SIG-M5 treated with dmso at 0.1 percent for 504 hours (cell line): ENCODE results near the gene SAFB2.
"Not testable (repeated sequence)": the region's sequence is repeated elsewhere in the genome, so short reads cannot be mapped to it uniquely, and the experiment has no call there.

ENCODE experiments used
- DNase-seq: peaks from one replicate; lab custom pipeline; 2025; ENCODE audit not compliant: unreplicated experiment; lab: John Stamatoyannopoulos, UW

SAFB2 gene

DNA sequence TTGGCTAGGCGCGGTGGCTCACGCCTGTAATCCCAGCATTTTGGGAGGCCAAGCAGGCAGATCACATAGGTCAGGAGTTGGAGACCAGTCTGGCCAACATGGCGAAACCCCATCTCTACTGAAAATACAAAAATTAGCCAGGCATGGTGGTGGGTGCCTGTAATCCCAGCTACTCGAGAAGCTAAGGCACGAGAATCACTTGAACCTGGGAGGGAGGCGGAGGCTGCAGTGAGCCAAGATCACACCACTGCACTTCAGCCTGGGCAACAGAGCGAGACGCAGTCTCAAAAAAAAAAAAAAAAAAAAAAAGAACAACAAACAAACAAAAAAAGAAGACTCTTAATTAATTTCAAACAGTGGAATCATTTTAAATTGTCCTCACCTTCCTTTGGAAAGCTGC is 13.8 kb downstream of the SAFB2 start:
- DNase-seq, result not testable (repeated sequence)

- no peak for DNase-seq
Measured at GRCh38 chr19:5608291-5608690, 14.3 kb downstream of the SAFB2 start.

DNA sequence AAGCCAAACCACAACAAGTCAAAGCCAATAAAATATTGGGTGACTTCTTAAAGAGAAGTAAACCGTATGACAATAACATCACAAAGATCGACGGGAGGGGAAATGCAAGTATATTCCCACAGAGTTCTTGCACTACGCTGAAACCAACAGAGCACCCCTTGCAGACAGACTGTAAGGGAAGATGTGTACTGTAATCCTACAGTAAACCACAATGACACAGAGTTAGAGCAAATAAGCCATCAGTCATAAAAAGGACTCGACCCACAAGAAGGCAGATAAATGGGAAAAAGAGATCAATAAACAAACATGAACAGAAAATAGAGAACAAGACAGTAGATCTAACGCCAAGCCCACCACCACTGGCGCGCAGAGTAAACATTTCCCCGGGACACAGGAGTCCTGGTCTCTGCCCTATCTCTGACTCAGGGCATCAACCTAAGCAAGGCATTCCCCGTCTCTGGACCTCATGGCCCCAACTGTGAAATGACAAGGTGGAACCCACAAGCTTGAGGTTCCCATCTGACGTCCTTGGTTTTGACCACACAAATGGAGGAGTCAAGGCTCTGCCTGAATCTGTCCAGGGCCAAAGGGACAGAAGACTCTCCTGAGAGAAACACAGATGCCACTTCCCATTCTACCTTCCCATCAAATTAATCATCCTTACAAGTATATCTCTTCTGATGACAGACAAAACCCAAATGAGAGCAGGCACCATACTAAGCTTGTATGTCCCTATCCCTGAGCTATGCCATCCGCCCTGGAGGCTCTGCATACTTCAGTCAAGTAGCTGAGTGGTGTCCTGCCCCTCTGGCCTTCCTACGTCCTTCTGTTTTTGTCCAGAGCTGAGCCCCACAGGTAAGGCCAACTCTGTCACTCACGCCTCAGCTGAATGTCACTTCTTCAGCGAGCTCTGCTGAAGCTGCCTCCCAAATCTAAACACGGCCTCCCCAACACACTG is 15.0 kb downstream of the SAFB2 start:
- no peak for DNase-seq

- no peak for DNase-seq
Measured at GRCh38 chr19:5605362-5605761, 17.2 kb downstream of the SAFB2 start.

GRCh38 chr19:5603626-5604025 is 18.9 kb downstream of the SAFB2 start:
- DNase-seq, result no peak

DNA sequence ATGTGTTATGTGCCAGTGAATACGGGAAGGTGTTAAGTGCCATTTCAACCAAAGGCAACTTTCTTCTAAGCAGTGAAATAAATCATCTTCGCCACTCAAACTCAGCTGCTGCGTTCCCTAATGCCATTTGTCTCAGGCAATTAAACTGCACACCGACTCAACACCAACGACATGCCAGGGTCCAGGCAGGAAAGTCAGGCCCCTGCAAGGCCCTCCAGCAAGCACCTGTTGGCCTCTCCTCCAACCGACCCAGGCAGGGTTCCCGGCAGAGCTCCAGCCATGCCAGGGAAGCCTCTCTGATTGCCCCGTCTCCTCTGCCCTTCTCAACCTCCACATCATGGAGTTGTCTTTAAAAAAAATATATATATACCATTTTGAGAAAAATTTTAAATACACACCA is 21.8 kb downstream of the SAFB2 start:
- no peak for DNase-seq

GRCh38 chr19:5595745-5596144 is 26.8 kb downstream of the SAFB2 start:
- DNase-seq, result no peak

GRCh38 chr19:5595129-5595528 is 27.4 kb downstream of the SAFB2 start:
- no peak for DNase-seq

DNA sequence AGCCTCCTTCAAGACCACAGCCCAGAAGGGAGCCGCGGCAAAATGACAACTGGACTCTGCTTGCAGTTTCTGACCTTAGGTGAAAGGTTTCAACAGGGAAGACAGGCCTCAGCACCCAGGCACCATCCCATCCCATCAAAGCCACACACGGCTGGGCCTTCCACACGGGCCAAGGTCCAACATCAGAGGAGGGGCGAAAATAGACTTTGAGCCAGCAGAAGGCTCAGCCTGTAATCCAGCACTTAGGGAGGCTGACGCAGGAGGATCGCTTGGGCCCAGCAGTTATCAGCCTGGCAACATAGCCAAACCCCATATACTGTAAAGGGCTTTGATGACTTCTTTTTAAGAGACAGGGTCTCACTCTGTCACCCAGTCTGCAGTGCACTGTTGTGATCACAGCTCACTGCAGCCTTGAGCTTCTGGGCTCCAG is 28.0 kb downstream of the SAFB2 start:
- DNase-seq, result no peak

- DNase-seq, result no peak
Measured at GRCh38 chr19:5593343-5594255, 29.0 kb downstream of the SAFB2 start.

DNA sequence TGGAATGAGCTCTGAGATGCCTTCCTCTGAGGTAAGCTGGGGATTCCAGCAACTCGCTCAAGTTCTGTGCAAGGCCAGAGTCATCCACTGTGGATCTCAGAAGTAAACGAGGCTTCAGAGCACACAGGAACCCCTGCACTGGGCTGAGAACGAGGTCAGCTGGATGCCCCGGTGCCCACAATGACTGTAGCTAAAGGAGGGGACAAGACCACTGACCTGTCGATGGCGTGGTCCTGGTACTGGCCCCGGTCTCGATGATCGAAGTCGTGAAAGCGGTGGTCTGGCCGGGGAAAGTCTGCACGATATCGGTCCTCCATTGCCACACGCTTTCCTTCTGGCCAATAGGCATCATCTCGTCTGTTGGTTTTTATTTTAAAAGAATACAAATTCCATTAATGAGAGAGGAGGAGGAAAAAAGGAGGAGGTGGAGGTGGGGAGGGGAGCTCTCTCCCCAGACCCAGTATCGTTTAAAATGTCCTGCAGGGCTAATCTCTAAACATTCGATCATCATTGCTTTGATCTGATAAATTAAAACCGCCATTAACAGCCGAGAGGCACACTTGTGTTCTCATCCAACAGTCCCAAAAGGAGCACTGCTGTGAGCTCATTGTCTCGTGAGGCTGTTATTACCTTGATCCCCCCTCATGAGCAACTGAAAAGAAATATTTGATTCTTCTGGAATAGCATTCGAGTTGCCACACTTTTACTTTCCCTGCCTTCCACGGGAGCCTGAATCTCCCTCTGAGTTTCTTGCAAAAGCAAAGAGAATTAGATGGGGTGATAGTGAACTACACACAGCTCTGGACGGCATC is 29.8 kb downstream of the SAFB2 start:
- no peak for DNase-seq

DNA sequence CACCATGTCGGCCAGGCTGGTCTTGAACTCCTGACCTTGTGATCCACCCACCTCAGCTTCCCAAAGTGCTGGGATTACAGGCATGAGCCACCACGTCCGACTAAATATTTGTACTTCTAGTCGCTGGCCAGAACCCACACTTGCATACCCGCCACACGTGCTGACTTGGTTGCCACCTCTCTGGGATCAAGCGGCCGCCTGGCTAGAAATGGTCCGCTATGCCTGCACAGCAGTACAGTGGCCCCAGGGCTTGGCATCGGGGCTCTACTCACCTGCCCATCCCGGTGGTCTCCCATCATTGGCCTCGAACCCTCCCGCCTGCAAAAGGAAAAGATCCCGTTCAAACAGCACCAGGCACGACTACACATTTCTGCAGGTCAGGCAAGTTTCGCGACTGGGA is 31.1 kb downstream of the SAFB2 start:
- no peak for DNase-seq

- DNase-seq, result no peak
Measured at GRCh38 chr19:5590865-5591154, 31.8 kb downstream of the SAFB2 start.

- DNase-seq, result no peak
Measured at GRCh38 chr19:5590151-5590864, 32.3 kb downstream of the SAFB2 start.

DNA sequence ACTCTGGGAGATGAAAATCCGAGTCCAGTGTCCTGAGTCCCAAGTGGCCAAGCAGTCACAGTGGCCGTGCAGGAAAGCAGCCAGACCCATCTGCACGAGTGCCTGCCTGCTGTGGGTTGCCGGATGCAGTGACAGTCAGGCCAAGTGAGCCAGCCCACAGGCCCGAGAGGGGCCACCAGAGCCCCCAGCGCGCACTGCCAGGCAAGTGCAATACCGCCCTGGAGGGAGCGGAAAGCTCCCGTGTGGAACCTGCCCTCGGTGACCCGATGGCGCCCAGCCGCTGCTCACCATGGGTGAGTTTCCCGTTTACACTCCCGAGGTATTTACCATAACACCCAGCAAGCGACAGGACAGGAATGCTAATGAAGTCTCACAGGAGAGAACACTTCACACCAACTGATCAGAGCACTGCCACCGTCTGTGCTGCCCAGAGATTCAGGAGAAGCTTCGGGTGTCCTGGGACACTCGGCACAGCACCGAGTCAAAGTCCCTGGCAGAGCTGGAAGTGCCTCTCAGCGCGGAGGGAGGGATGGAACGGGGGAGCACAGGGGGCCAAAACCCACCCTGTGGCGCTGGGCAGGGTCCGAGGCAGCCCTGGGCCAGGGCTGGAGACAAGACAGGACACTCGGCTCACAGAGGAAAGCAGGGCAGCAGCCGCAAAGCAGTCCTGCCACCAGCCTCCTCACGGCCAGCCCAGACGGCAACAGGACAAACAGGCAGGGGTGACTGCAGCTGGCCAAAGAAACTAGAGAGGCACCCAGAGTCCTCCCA is 33.5 kb downstream of the SAFB2 start:
- no peak for DNase-seq

GRCh38 chr19:5588441-5588840 is 34.1 kb downstream of the SAFB2 start:
- no peak for DNase-seq

DNA sequence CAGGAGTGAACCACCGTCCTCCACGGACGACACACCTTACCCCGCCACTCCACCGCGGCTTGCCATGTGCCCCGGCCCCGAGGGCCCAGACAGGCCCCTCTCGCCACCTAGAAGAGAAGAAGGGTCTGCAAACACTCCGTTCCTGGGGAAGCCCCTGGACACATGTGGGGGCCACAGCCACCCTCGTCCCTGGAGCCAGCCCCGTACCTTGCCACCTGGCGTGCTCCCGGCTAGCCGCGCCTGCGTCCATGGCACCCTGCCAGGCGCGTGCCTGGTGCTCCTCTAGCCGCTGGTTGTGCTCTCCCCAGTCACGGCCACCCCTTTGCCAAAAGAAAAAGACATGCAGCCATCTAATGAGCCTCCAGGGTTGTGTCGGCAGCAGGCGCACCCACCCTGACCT is 34.9 kb downstream of the SAFB2 start:
- no peak for DNase-seq

DNA sequence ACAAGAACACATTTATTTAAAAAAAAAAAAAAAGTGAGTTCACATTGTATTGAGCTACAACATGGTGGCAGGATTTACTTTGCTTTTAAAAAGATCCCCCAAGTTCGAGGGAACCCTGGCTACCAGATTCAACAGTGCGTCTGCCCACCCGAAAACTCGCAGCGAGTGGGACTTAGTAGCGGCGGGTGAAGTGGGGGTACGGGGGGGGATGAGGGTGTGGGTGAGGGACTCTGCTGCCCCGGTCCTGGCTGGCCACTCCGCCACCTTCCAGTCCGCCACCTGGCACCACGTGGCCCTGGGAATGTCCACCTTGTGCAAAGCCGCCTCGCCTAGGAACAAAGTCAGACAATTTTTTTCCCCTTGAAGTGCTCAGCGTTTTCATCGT is 35.5 kb downstream of the SAFB2 start:
- no peak for DNase-seq

- no peak for DNase-seq
Measured at GRCh38 chr19:5586300-5587070, 36.1 kb downstream of the SAFB2 start.
